Kidney (tissue), 14 donors: ENCODE data around the gene SPC24. TPM values are rescaled to one million over a fixed set of nuclear protein-coding genes. Genes with fewer than 3 reads are reported as not detected.
A peak's percentile ranks its signal among the peaks of the same experiment; 100 is the strongest.
"Not testable (repeated sequence)": the region's sequence is repeated elsewhere in the genome, so short reads cannot be mapped to it uniquely, and the experiment has no call there.

Experiments used
- DNase-seq, 5 donors: peaks; one replicate each; pipeline ENCODE4 v3.0.0-alpha.2; 2013 to 2020
- FAIRE-seq: peaks from 2 replicates; lab custom pipeline; 2012; peaks lifted over from hg19 to GRCh38; lab: Jason Lieb, UNC
- H3K27ac ChIP-seq, 2 donors: one replicate each; pipeline ENCODE4 v1.7.0; 2013; ENCODE audit warnings: low read depth in 2 of 2, low read length in 2 of 2, inconsistent platforms in 1 of 2
- H3K27me3 ChIP-seq: one replicate; pipeline ENCODE4 v1.7.1; 2013; ENCODE audit warnings: low read length, inconsistent platforms; ENCODE audit not compliant: control insufficient read depth, insufficient read depth
- H3K36me3 ChIP-seq, 3 donors: one replicate each; pipeline versions ENCODE4 v1.7.0 to v1.7.1; 2013; ENCODE audit warnings: low read length in 3 of 3, control low read depth in 1 of 3, inconsistent platforms in 1 of 3; ENCODE audit not compliant: insufficient read depth in 3 of 3, control insufficient read depth in 2 of 3
- H3K4me1 ChIP-seq, 3 donors: one replicate each; pipeline versions ENCODE4 v1.7.0 to v1.7.1; 2013; ENCODE audit warnings: low read length in 3 of 3, inconsistent platforms in 1 of 3, low read depth in 1 of 3; ENCODE audit not compliant: control insufficient read depth in 2 of 3, insufficient read depth in 2 of 3
- H3K4me3 ChIP-seq, 3 donors: one replicate each; pipeline versions ENCODE4 v1.7.0 to v1.8.1; 2013; ENCODE audit warnings: low read length in 3 of 3, control low read depth in 1 of 3, inconsistent platforms in 1 of 3
- H3K9ac ChIP-seq, 3 donors: one replicate each; pipeline versions ENCODE4 v1.7.0 to v1.7.1; 2013; ENCODE audit warnings: low read length in 3 of 3, control low read depth in 1 of 3, inconsistent platforms in 1 of 3
- H3K9me3 ChIP-seq, 3 donors: one replicate each; pipeline versions ENCODE4 v1.7.0 to v1.7.1; 2013; ENCODE audit warnings: low read length in 3 of 3, control low read depth in 1 of 3, inconsistent platforms in 1 of 3; ENCODE audit not compliant: control insufficient read depth in 2 of 3, insufficient read depth in 1 of 3
- intact Hi-C: fragments of 100-400 bp; cut with DNase I; formaldehyde crosslinking; loops from one replicate; pipeline ENCODE4 v1.11.1; 2022
- polyA plus RNA-seq: library from polyadenylated mRNA; stranded (reverse); fragments of 350-450 nt; fragmentation: Illumina TruSeq; extraction: RNeasy Lipid Tissue Mini Kit (QIAGEN cat#74804); gene quantifications from one replicate; pipeline ENCODE4 v1.2.3, GENCODE V29; 2014; ENCODE audit warnings: low read depth, low replicate concordance; ENCODE audit not compliant: insufficient read depth
- total RNA-seq: library from RNA; stranded (reverse); fragmentation: NEBNext Ultra II Directional; extraction: Animal tissue kit (Norgen Biotek cat#: 25700); gene quantifications from one replicate; pipeline ENCODE4 v1.2.1, GENCODE V29; 2021
- TF ChIP-seq, protein P1 (sequence below): IDR thresholded peaks from 3 replicates; pipeline ENCODE4 v1.5.1; 2012; ENCODE audit warnings: mild to moderate bottlenecking, moderate library complexity, borderline replicate concordance; ENCODE audit not compliant: insufficient read depth; ENCODE audit errors: extremely low read depth
- donor health status: control.
- donor health status: control.
- donor health status: control.
- donor health status: control.
- donor health status: control.
- donor health status: DM: yes; HTN: yes; CAD: no.
- donor health status: Normal renal cell carcinoma (clear cell type).

The SPC24 gene
- total and polyA plus RNA-seq, 2 donors from 2014 or later, result 0.65 to 1.7 TPM

DNA sequence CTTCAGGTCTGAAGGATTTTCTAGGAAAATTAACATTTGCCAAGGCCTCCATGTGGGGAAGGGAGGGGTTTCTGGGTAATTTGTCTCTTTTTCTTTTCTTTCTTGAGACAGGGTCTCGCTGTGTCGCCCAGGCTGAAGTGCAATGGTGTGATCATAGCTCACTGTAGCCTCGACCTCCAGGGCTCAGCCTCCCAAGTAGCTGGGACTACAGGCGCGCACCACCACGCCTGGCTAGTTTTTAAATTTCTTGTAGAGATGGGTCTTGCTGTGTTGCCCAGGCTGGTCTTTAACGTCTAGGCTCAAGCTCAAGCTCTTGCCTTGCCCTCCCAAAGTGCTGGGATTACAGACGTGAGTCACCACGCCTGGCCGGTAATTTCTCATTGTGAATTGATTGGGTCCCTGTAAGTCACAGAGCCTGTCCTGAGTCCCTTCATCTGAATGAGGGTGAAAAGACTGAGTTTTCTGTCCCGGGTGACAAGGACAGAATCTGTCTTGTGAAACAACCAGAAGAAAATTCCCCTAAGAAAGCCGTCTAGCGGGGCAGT is 10.0 kb upstream of the SPC24 start:
- FAIRE-seq, result no peak
- no peak overlapping the region for H3K9ac ChIP-seq

DNA sequence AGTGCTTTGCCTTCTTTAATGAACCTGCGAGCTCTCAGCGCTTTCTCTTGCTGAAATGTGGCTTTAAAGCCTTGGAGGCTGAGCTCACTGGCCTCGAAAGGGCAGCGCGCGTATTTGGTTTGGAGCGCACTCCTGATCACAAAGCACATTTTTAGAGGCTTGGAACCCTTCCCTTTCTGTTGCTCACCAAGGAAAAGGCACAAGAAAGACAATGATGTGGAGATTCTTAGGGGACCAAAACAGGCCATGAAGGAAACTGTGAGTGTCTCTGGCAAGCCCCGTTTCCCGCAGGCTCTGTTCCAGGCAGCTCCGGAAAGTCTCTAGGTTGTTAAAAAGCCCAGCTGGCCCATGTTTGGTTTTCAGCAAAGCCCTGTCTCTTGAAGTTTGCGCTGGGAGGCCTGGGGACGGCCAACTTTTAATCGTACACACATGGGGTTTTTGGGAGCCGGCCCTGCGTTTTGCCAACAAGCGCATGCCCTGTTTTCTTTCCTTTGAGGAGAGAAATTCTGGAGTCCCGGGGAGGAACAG is 9.4 kb upstream of the SPC24 start:
- H3K9me3 ChIP-seq, result no peaks in the 10 kb centered on the region
- no peak overlapping the region for H3K4me3 ChIP-seq
- intact Hi-C loops, result no loop called here
- H3K36me3 ChIP-seq, result peaks cover 0 to 18% (median 7%) of the 10 kb centered on the region in 3 donors
- FAIRE-seq (no peak), DNase-seq (peak in 3 of 5 donors; percentile 22 to 92 (median 91))
- H3K4me1 ChIP-seq, result peaks cover 0 to 4% (median 0%) of the 10 kb centered on the region in 3 donors
- H3K27ac ChIP-seq, result peak overlapping the region; percentile 48 to 64
- no peaks in the 10 kb centered on the region for H3K27me3 ChIP-seq
- H3K9ac ChIP-seq, result no peak overlapping the region
- TF ChIP-seq, protein P1, sequence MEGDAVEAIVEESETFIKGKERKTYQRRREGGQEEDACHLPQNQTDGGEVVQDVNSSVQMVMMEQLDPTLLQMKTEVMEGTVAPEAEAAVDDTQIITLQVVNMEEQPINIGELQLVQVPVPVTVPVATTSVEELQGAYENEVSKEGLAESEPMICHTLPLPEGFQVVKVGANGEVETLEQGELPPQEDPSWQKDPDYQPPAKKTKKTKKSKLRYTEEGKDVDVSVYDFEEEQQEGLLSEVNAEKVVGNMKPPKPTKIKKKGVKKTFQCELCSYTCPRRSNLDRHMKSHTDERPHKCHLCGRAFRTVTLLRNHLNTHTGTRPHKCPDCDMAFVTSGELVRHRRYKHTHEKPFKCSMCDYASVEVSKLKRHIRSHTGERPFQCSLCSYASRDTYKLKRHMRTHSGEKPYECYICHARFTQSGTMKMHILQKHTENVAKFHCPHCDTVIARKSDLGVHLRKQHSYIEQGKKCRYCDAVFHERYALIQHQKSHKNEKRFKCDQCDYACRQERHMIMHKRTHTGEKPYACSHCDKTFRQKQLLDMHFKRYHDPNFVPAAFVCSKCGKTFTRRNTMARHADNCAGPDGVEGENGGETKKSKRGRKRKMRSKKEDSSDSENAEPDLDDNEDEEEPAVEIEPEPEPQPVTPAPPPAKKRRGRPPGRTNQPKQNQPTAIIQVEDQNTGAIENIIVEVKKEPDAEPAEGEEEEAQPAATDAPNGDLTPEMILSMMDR, result no peak

More for the DNA sequence above, 10.0 kb upstream of the SPC24 start:
- Histone ChIP-seq H3K9me3 (no peaks in the 10 kb centered on the region), H3K4me3 (no peak overlapping the region), H3K27me3 (no peaks in the 10 kb centered on the region), H3K27ac (peak overlapping the region; percentile 9 to 61), H3K4me1 (peaks cover 0 to 4% (median 0%) of the 10 kb centered on the region in 3 donors), H3K36me3 (peaks cover 0 to 23% (median 7%) of the 10 kb centered on the region in 3 donors)
- no peak for DNase-seq
- TF ChIP-seq, protein P1, result no peak
- intact Hi-C loops, result no loop called here

DNA sequence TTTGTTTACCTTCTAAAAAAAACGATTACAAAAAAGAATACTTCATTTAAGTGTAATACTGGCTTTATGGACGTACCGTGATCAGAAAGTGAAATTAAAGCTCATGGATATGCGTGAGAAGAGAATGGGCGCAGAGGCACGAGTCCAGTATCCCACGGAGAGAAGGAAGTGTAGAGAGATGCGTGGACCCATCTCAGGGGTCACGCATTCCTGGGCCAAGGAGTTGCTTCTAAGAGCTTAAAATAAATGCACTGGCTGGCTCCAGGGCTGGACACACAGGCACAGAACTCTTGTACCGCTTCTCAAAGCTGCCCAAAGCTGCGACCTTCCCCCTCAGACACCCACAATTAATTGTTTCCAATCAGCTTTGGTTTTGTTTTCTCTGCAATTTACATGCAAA is 8.7 kb upstream of the SPC24 start:
- intact Hi-C loops, result no loop called here
- Histone ChIP-seq H3K4me3 (no peak overlapping the region), H3K27ac (peak overlapping the region; percentile 48 to 64), H3K36me3 (peaks cover 0 to 15% (median 4%) of the 10 kb centered on the region in 3 donors), H3K4me1 (peaks cover 0 to 4% (median 0%) of the 10 kb centered on the region in 3 donors), H3K9me3 (no peaks in the 10 kb centered on the region), H3K27me3 (no peaks in the 10 kb centered on the region), H3K9ac (no peak overlapping the region)
- FAIRE-seq (no peak), DNase-seq (no peak)
- TF ChIP-seq, protein P1, result no peak

DNA sequence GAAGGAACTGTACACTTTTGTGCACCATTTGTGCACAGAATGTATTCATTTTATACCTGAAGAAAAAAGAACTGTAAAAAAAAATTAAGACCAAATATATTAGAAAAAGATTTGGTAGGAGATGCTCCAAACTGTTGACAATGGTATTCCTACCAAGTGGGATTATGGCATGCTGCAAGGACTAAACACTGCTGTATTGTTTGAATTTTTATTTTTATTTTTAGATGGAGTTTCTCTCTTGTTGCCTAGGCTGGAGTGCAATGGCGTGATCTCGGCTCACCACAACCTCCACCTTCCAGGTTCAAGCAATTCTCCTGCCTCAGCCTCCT is 4.8 kb upstream of the SPC24 start:
- H3K27me3 ChIP-seq, FAIRE-seq, intact Hi-C loops, H3K4me1 ChIP-seq, H3K9ac ChIP-seq, DNase-seq, H3K9me3 ChIP-seq, H3K4me3 ChIP-seq, H3K27ac ChIP-seq, H3K36me3 ChIP-seq: not testable (repeated sequence)
